ENCODE data around the gene SEMA4A.
"Not testable (repeated sequence)": the region's sequence is repeated elsewhere in the genome, so short reads cannot be mapped to it uniquely, and the experiment has no call there.

The SEMA4A gene

GRCh38 chr1:156214024-156214748 lies 60.8 kb downstream of the SEMA4A start:
- Histone ChIP-seq H4K20me1 (ENCODE audit: insufficient read depth) (no peaks in the 10 kb centered on the region), H3K27ac (peak overlapping the region; percentile 75; the same call in 1 of the 2 replicates), H3K4me2 (peak overlapping the region; percentile 70), H3K4me3 (IDR thresholded peaks at IDR 0.05; ENCODE audit: insufficient read depth, low read depth, low read length) (peak overlapping the region; percentile 99), H3K9ac (peak overlapping the region; percentile 84), H3K27me3 (ENCODE audit: insufficient read depth, low read depth) (no peaks in the 10 kb centered on the region), H2AFZ (ENCODE audit: low read depth) (no peak overlapping the region), H3K79me2 (ENCODE audit: insufficient read depth, low read depth) (peaks cover 24% of the 10 kb centered on the region; the same call in 1 of the 2 replicates), H3K36me3 (ENCODE audit: insufficient read depth) (no peaks in the 10 kb centered on the region), H3K4me1 (ENCODE audit: low read depth, poor library complexity, severe bottlenecking) (peaks cover 34% of the 10 kb centered on the region)
- no peak for TF ChIP-seq CTCF (conservative IDR thresholded peaks at IDR 0.05; ENCODE audit: low read depth, low read length)

GRCh38 chr1:156216361-156217086 lies 63.1 kb downstream of the SEMA4A start:
- H3K4me3 ChIP-seq (IDR thresholded peaks at IDR 0.05; ENCODE audit: insufficient read depth, low read depth, low read length); H3K27me3 ChIP-seq (ENCODE audit: insufficient read depth, low read depth); H2AFZ ChIP-seq (ENCODE audit: low read depth); H3K4me2 ChIP-seq; H3K36me3 ChIP-seq (ENCODE audit: insufficient read depth); H4K20me1 ChIP-seq (ENCODE audit: insufficient read depth); H3K9ac ChIP-seq; H3K27ac ChIP-seq: not testable (repeated sequence)
- peaks cover 37% of the 10 kb centered on the region; the same call in 1 of the 2 replicates for H3K79me2 ChIP-seq (ENCODE audit: insufficient read depth, low read depth)
- H3K4me1 ChIP-seq (ENCODE audit: low read depth, poor library complexity, severe bottlenecking): peaks cover 44% of the 10 kb centered on the region

- no peak overlapping the region for H3K4me3 ChIP-seq (IDR thresholded peaks at IDR 0.05; ENCODE audit: insufficient read depth, low read depth, low read length)
- H4K20me1 ChIP-seq (ENCODE audit: insufficient read depth): no peaks in the 10 kb centered on the region
- no peak for TF ChIP-seq CTCF (conservative IDR thresholded peaks at IDR 0.05; ENCODE audit: low read depth, low read length)
- H3K27me3 ChIP-seq (ENCODE audit: insufficient read depth, low read depth): no peaks in the 10 kb centered on the region
- H3K27ac ChIP-seq: peak overlapping the region; percentile 4; the same call in 1 of the 2 replicates
- H3K4me1 ChIP-seq (ENCODE audit: low read depth, poor library complexity, severe bottlenecking): peaks cover 50% of the 10 kb centered on the region
- H3K36me3 ChIP-seq (ENCODE audit: insufficient read depth): no peaks in the 10 kb centered on the region
- H3K4me2 ChIP-seq: peak overlapping the region; percentile 7; the same call in 1 of the 2 replicates
- H3K9ac ChIP-seq: no peak overlapping the region
- H3K79me2 ChIP-seq (ENCODE audit: insufficient read depth, low read depth): peaks cover 37% of the 10 kb centered on the region; the same call in 1 of the 2 replicates
- no peak overlapping the region for H2AFZ ChIP-seq (ENCODE audit: low read depth)
These were observed 64.5 kb downstream of the SEMA4A start for GRCh38 chr1:156217871-156218270.

GRCh38 chr1:156220226-156220625 lies 66.8 kb downstream of the SEMA4A start:
- Histone ChIP-seq H3K4me1 (ENCODE audit: low read depth, poor library complexity, severe bottlenecking) (peaks cover 63% of the 10 kb centered on the region), H3K9ac (no peak overlapping the region)

More at GRCh38 chr1:156220226-156220625, 66.8 kb downstream of the SEMA4A start:
- no peak overlapping the region for H3K4me3 ChIP-seq (IDR thresholded peaks at IDR 0.05; ENCODE audit: insufficient read depth, low read depth, low read length)
- TF ChIP-seq CTCF (conservative IDR thresholded peaks at IDR 0.05; ENCODE audit: low read depth, low read length): no peak
- H2AFZ ChIP-seq (ENCODE audit: low read depth): no peak overlapping the region
- H3K36me3 ChIP-seq (ENCODE audit: insufficient read depth): no peaks in the 10 kb centered on the region
- H3K79me2 ChIP-seq (ENCODE audit: insufficient read depth, low read depth): peaks cover 25% of the 10 kb centered on the region; the same call in 1 of the 2 replicates
- no peak overlapping the region for H3K4me2 ChIP-seq
- no peaks in the 10 kb centered on the region for H3K27me3 ChIP-seq (ENCODE audit: insufficient read depth, low read depth)
- H3K27ac ChIP-seq: no peak overlapping the region
- no peaks in the 10 kb centered on the region for H4K20me1 ChIP-seq (ENCODE audit: insufficient read depth)
